Parathyroid adenoma (tissue), 2 donors: ENCODE results near the gene MVB12A.

Experiments used
- H2AFZ ChIP-seq: fragments of 300-600 bp; sonication (generic); one replicate; pipeline ENCODE4 v1.7.0; 2017; ENCODE audit warnings: antibody characterized with exemption, mild to moderate bottlenecking
- H3K27ac ChIP-seq: fragments of 300-600 bp; sonication (generic); one replicate; pipeline ENCODE4 v1.7.0; 2017
- H3K27me3 ChIP-seq: fragments of 300-600 bp; sonication (generic); one replicate; pipeline ENCODE4 v1.7.0; 2017; ENCODE audit warnings: low read length; ENCODE audit not compliant: control insufficient read depth, insufficient read depth
- H3K36me3 ChIP-seq: fragments of 300-600 bp; sonication (generic); one replicate; pipeline ENCODE4 v1.7.0; 2017; ENCODE audit warnings: low read length; ENCODE audit not compliant: control insufficient read depth, insufficient read depth
- H3K4me1 ChIP-seq: fragments of 300-600 bp; sonication (generic); one replicate; pipeline ENCODE4 v1.7.0; 2017; ENCODE audit warnings: control low read depth
- H3K4me2 ChIP-seq: fragments of 300-600 bp; sonication (generic); one replicate; pipeline ENCODE4 v1.7.0; 2017; ENCODE audit warnings: low read length
- H3K4me3 ChIP-seq: fragments of 300-600 bp; sonication (generic); one replicate; pipeline ENCODE4 v1.7.0; 2017; ENCODE audit warnings: low read depth, low read length
- H3K79me2 ChIP-seq: fragments of 300-600 bp; sonication (generic); one replicate; pipeline ENCODE4 v1.7.0; 2017; ENCODE audit warnings: control low read depth
- H3K9ac ChIP-seq: fragments of 300-600 bp; sonication (generic); one replicate; pipeline ENCODE4 v1.7.0; 2017; ENCODE audit warnings: mild to moderate bottlenecking
- H3K9me3 ChIP-seq: fragments of 300-600 bp; sonication (generic); one replicate; pipeline ENCODE4 v1.7.0; 2017; ENCODE audit warnings: low read length; ENCODE audit not compliant: control insufficient read depth
- CTCF ChIP-seq: fragments of 300-600 bp; sonication (generic); IDR thresholded peaks from one replicate; pipeline ENCODE4 v1.7.0; 2017; ENCODE audit warnings: antibody characterized with exemption, mild to moderate bottlenecking
- donor health status: primary hyperparathyroidism.

The MVB12A gene

GRCh38 chr19:17423429-17424208 lies 3.8 kb downstream of the MVB12A start:
- H3K27me3 ChIP-seq: no peaks in the 10 kb centered on the region

GRCh38 chr19:17424743-17425365 lies 5.0 kb downstream of the MVB12A start:
- peak; percentile 33 for TF ChIP-seq CTCF
- Histone ChIP-seq H2AFZ (no peak overlapping the region), H3K4me3 (no peak overlapping the region), H3K4me1 (peaks cover 6% of the 10 kb centered on the region), H3K27ac (no peak overlapping the region), H3K9me3 (no peaks in the 10 kb centered on the region), H3K36me3 (no peaks in the 10 kb centered on the region), H3K27me3 (no peaks in the 10 kb centered on the region), H3K4me2 (no peak overlapping the region), H3K9ac (no peak overlapping the region), H3K79me2 (no peaks in the 10 kb centered on the region)

More at GRCh38 chr19:17423429-17424208, 3.8 kb downstream of the MVB12A start:
- peaks cover 2% of the 10 kb centered on the region for H3K4me1 ChIP-seq
- no peak overlapping the region for H3K4me2 ChIP-seq
- H3K36me3 ChIP-seq: no peaks in the 10 kb centered on the region
- H2AFZ ChIP-seq: no peak overlapping the region
- H3K4me3 ChIP-seq: no peak overlapping the region
- no peak overlapping the region for H3K27ac ChIP-seq
- H3K9me3 ChIP-seq: no peaks in the 10 kb centered on the region
- no peaks in the 10 kb centered on the region for H3K79me2 ChIP-seq
- H3K9ac ChIP-seq: no peak overlapping the region
- no peak for TF ChIP-seq CTCF

- no peak for TF ChIP-seq CTCF
- H3K27ac ChIP-seq: peak overlapping the region; percentile 78
Observed at GRCh38 chr19:17429641-17430113, 9.8 kb downstream of the MVB12A start.

GRCh38 chr19:17431417-17431816 lies 11.6 kb downstream of the MVB12A start:
- Histone ChIP-seq H2AFZ (no peak overlapping the region), H3K79me2 (no peaks in the 10 kb centered on the region), H3K9ac (no peak overlapping the region), H3K27ac (no peak overlapping the region), H3K27me3 (no peaks in the 10 kb centered on the region), H3K4me2 (no peak overlapping the region), H3K36me3 (no peaks in the 10 kb centered on the region), H3K9me3 (no peaks in the 10 kb centered on the region), H3K4me1 (peaks cover 11% of the 10 kb centered on the region), H3K4me3 (no peak overlapping the region)
- TF ChIP-seq CTCF: no peak

More at GRCh38 chr19:17429641-17430113, 9.8 kb downstream of the MVB12A start:
- Histone ChIP-seq H2AFZ (peak overlapping the region; percentile 77), H3K9ac (no peak overlapping the region), H3K36me3 (no peaks in the 10 kb centered on the region), H3K79me2 (no peaks in the 10 kb centered on the region), H3K27me3 (no peaks in the 10 kb centered on the region), H3K4me1 (peaks cover 11% of the 10 kb centered on the region), H3K4me3 (peak overlapping the region; percentile 32), H3K9me3 (no peaks in the 10 kb centered on the region), H3K4me2 (peak overlapping the region; percentile 7)
